CD4-positive, alpha-beta T cell (primary cell): ENCODE measurements around the gene TAF1L. TPM values are rescaled to one million over a fixed set of nuclear protein-coding genes. Genes with fewer than 3 reads are reported as not detected.
"Not testable (repeated sequence)": the region's sequence is repeated elsewhere in the genome, so short reads cannot be mapped to it uniquely, and the experiment has no call there.

Experiments
- ATAC-seq: fragments of 200-7000 bp; cut with Tn5 transposase; one replicate; pipeline ENCODE4 v1.10.0; 2022; ENCODE audit warnings: mild to moderate bottlenecking; ENCODE audit not compliant: poor library complexity
- CTCF ChIA-PET: fragments of 350-600 bp; sonication (Branson Sonifier 250); formaldehyde crosslinking; loops from one replicate; lab custom pipeline; 2021; ENCODE audit warnings: antibody characterized with exemption, inconsistent platforms; lab: Charles Lee
- POLR2A ChIA-PET: fragments of 350-600 bp; sonication (Branson Sonifier 250); formaldehyde crosslinking; loops from one replicate; lab custom pipeline; 2021; ENCODE audit warnings: antibody characterized with exemption, inconsistent platforms; lab: Charles Lee
- DNase-seq, 14 experiments: peaks; one replicate each; pipeline ENCODE4 v3.0.0-alpha.2; 2013 to 2020; ENCODE audit warnings: mixed read lengths in 2 of 14
- H3K27ac ChIP-seq, 2 donors: one replicate each; pipeline versions ENCODE4 v1.5.1 to v1.7.0; 2013; ENCODE audit warnings: low read length in 2 of 2, low read depth in 1 of 2, mild to moderate bottlenecking in 1 of 2
- H3K27me3 ChIP-seq, 2 experiments: 1 replicate in 1 of 2; 2 replicates in 1 of 2; pipeline versions ENCODE4 v1.6.1 to v1.7.0; 2013; ENCODE audit warnings: low read length in 2 of 2, control low read depth in 1 of 2, mild to moderate bottlenecking in 1 of 2, moderate library complexity in 1 of 2; ENCODE audit not compliant: insufficient read depth in 2 of 2, control insufficient read depth in 1 of 2
- H3K36me3 ChIP-seq: one replicate; pipeline ENCODE4 v1.6.1; 2013; ENCODE audit warnings: low read length, control low read depth; ENCODE audit not compliant: insufficient read depth
- H3K4me1 ChIP-seq: one replicate; pipeline ENCODE4 v1.6.1; 2013; ENCODE audit warnings: low read length, control low read depth; ENCODE audit not compliant: insufficient read depth
- H3K4me3 ChIP-seq: one replicate; pipeline ENCODE4 v1.5.1; 2013; ENCODE audit warnings: mild to moderate bottlenecking, low read length, moderate library complexity
- H3K9me3 ChIP-seq, 2 experiments: 1 replicate in 1 of 2; 2 replicates in 1 of 2; pipeline versions ENCODE4 v1.6.1 to v1.7.0; 2013; ENCODE audit warnings: low read length in 2 of 2, mild to moderate bottlenecking in 2 of 2, control low read depth in 1 of 2, moderate library complexity in 1 of 2; ENCODE audit not compliant: control insufficient read depth in 1 of 2, insufficient read depth in 1 of 2
- H3K27ac Mint-ChIP-seq: one replicate; pipeline ENCODE4 v1.8.0; 2020; ENCODE audit warnings: mixed read lengths
- H3K27me3 Mint-ChIP-seq: one replicate; pipeline ENCODE4 v1.8.0; 2021; ENCODE audit warnings: mixed read lengths
- H3K36me3 Mint-ChIP-seq: one replicate; pipeline ENCODE4 v1.8.0; 2021; ENCODE audit warnings: low read depth, mixed read lengths
- H3K4me1 Mint-ChIP-seq: one replicate; pipeline ENCODE4 v1.8.0; 2021; ENCODE audit warnings: low read depth, mixed read lengths
- H3K4me3 Mint-ChIP-seq: one replicate; pipeline ENCODE4 v1.8.0; 2020; ENCODE audit warnings: mild to moderate bottlenecking, mixed read lengths
- H3K9me3 Mint-ChIP-seq: one replicate; pipeline ENCODE4 v1.8.0; 2020; ENCODE audit warnings: mixed read lengths
- intact Hi-C, 2 experiments: fragments of 100-400 bp; cut with DNase I in 1 of 2; cut with micrococcal nuclease in 1 of 2; formaldehyde crosslinking; loops; one replicate each; pipeline versions ENCODE4 v1.15.1 to v1.9.0; 2023 to 2025; cut with DNase I, micrococcal nuclease
- total RNA-seq, 174 experiments: library from RNA in 2 of 174; stranded (reverse) in 2 of 174; gene quantifications; one replicate each; pipeline ENCODE4 v1.2.3 and lab custom pipeline; 2021 to 2026
- TF ChIP-seq, protein P1 (sequence below): fragments of 200-600 bp; IDR thresholded peaks from one replicate; pipeline ENCODE4 v1.8.0; 2022; ENCODE audit warnings: antibody characterized with exemption, mild to moderate bottlenecking

TAF1L gene
- total RNA-seq, 2 experiments from 2014 or later = 0.06 TPM; not detected in 1

DNA sequence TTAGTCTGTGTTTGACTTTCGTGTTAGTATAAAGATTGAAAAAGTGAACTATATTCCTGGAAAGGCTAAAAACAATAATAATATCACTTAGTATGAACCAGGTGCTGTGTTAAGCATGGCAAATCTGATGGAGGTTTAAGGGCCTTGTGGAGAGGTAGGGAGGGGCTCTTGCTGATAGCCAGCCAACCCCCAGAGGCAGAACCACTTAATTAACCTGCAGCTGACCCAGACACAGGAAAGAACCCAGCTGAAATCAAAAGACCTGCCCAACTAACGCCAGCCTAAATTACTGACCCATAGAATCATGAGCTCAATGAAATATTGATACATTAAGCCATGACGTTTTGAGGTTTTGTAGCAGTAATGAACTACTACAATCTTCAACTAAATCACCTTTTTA, 28.3 kb upstream of the TAF1L start:
- ATAC-seq (no peak), DNase-seq (no peak)
- H3K27me3 Mint-ChIP-seq = peaks cover 9% of the 10 kb centered on the region
- H3K4me3 ChIP-seq = no peak overlapping the region
- intact Hi-C loops = no loop called here
- H3K4me1 ChIP-seq = no peaks in the 10 kb centered on the region
- H3K27me3 ChIP-seq = no peaks in the 10 kb centered on the region
- no peaks in the 10 kb centered on the region for H3K36me3 Mint-ChIP-seq
- H3K9me3 Mint-ChIP-seq = no peaks in the 10 kb centered on the region
- CTCF ChIA-PET = no interaction called here
- H3K36me3 ChIP-seq = no peaks in the 10 kb centered on the region
- POLR2A ChIA-PET = no interaction called here
- H3K9me3 ChIP-seq = no peaks in the 10 kb centered on the region
- TF ChIP-seq, protein P1, sequence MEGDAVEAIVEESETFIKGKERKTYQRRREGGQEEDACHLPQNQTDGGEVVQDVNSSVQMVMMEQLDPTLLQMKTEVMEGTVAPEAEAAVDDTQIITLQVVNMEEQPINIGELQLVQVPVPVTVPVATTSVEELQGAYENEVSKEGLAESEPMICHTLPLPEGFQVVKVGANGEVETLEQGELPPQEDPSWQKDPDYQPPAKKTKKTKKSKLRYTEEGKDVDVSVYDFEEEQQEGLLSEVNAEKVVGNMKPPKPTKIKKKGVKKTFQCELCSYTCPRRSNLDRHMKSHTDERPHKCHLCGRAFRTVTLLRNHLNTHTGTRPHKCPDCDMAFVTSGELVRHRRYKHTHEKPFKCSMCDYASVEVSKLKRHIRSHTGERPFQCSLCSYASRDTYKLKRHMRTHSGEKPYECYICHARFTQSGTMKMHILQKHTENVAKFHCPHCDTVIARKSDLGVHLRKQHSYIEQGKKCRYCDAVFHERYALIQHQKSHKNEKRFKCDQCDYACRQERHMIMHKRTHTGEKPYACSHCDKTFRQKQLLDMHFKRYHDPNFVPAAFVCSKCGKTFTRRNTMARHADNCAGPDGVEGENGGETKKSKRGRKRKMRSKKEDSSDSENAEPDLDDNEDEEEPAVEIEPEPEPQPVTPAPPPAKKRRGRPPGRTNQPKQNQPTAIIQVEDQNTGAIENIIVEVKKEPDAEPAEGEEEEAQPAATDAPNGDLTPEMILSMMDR = no peak
- H3K27ac ChIP-seq = no peak overlapping the region
- no peaks in the 10 kb centered on the region for H3K4me1 Mint-ChIP-seq
- H3K4me3 Mint-ChIP-seq = no peak overlapping the region
- H3K27ac Mint-ChIP-seq = no peak overlapping the region

DNA sequence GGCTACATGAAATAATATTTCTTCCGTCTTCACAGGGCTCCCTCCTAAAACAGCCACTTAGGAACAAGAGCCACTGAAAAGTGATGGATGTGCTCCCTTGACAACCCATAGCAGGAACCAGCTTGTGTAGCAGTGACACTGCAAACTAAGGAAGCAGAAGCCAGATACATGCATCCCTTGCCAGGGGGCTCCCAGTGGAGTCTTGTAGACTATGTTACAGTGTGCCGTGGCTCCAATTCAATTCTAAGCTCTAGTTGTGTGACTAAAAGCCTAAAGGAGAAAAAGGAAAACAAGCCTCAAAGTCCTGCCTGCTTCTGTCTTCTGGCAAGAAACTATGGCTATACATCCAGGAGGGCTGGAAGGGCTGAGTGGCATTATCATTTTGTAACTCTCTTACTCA, 12.2 kb upstream of the TAF1L start:
- H3K27me3 Mint-ChIP-seq = peaks cover 42% of the 10 kb centered on the region
- H3K27me3 ChIP-seq = peaks cover 3 to 8% of the 10 kb centered on the region in 2 experiments
- no peak overlapping the region for H3K27ac Mint-ChIP-seq
- H3K4me3 ChIP-seq = no peak overlapping the region
- peaks cover 2% of the 10 kb centered on the region for H3K9me3 Mint-ChIP-seq
- TF ChIP-seq, protein P1 = no peak
- H3K27ac ChIP-seq = no peak overlapping the region
- peaks cover 0 to 9% of the 10 kb centered on the region in 2 experiments for H3K9me3 ChIP-seq
- H3K36me3 ChIP-seq = no peaks in the 10 kb centered on the region
- H3K4me1 Mint-ChIP-seq = no peaks in the 10 kb centered on the region
- H3K36me3 Mint-ChIP-seq = no peaks in the 10 kb centered on the region
- no peaks in the 10 kb centered on the region for H3K4me1 ChIP-seq
- ATAC-seq (no peak), DNase-seq (no peak)
- ChIA-PET CTCF (no interaction called here), POLR2A (no interaction called here)
- intact Hi-C loops = no loop called here
- no peak overlapping the region for H3K4me3 Mint-ChIP-seq

DNA sequence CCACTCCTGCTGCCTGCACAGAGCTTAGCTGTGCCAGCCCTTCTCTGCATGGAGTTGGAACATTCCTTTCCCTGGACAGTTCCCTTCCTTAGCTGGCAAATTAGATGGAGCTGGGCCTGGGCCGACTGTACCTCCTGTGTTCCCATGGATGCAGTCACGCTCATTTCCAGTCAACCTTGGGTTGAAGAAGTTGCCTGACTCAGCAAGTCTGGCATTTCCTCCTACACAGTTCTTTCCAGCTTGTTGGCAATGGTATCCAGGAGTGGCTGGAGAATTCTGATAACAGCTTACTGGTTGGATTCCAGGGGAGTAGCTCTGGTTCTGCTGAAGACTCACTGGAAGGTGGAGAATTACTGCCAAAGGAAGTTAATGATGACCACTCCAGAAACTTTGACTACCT, 9.2 kb upstream of the TAF1L start:
- H3K4me3 ChIP-seq = no peak overlapping the region
- H3K4me1 Mint-ChIP-seq = no peaks in the 10 kb centered on the region
- H3K27ac Mint-ChIP-seq = no peak overlapping the region
- no peaks in the 10 kb centered on the region for H3K9me3 ChIP-seq
- no peaks in the 10 kb centered on the region for H3K4me1 ChIP-seq
- intact Hi-C loops = no loop called here
- H3K27me3 Mint-ChIP-seq = peaks cover 43% of the 10 kb centered on the region
- TF ChIP-seq, protein P1 = no peak
- DNase-seq = no peak
- ChIA-PET POLR2A (no interaction called here), CTCF (interaction anchor here (1.2 kb wide), 1 partner anchor 9 kb away, joined by 3 read pairs; no protein-coding TSS in a partner anchor)
- H3K27ac ChIP-seq = no peak overlapping the region
- no peak for ATAC-seq
- H3K36me3 ChIP-seq = no peaks in the 10 kb centered on the region
- no peak overlapping the region for H3K4me3 Mint-ChIP-seq
- peaks cover 0 to 3% of the 10 kb centered on the region in 2 experiments for H3K27me3 ChIP-seq
- H3K36me3 Mint-ChIP-seq = no peaks in the 10 kb centered on the region
- H3K9me3 Mint-ChIP-seq = peaks cover 3% of the 10 kb centered on the region

DNA sequence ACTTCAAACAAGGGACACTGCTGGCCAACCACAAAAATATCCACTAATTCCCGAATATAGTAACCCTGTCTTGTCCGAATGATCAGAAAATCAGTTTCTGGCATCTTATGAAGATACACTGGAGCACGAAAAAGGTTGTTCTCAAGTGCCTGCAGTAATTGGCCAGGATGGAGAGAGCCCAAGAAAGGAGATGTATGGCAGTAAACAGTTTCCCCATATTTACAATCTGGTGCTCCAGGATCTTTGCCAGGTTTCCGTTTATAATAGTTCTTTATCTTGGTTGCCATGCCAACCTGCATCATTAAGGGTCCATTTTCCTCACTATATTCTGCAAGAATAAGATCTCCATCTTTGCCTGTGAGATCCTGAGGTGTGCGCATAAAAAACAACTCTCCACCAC, 2.3 kb downstream of the TAF1L start:
- H3K36me3 Mint-ChIP-seq, H3K9me3 ChIP-seq, H3K27ac ChIP-seq, DNase-seq, ATAC-seq, POLR2A ChIA-PET, H3K4me1 ChIP-seq, H3K27me3 Mint-ChIP-seq, H3K4me3 ChIP-seq, H3K4me3 Mint-ChIP-seq, H3K4me1 Mint-ChIP-seq, H3K27ac Mint-ChIP-seq, H3K9me3 Mint-ChIP-seq, CTCF ChIA-PET, H3K27me3 ChIP-seq, H3K36me3 ChIP-seq, intact Hi-C loops: not testable (repeated sequence)
